Liver (tissue), 9 donors: ENCODE measurements around the gene STIM1. TPM values are rescaled to one million over a fixed set of nuclear protein-coding genes. Genes with fewer than 3 reads are reported as not detected.

Experiments used
- DNase-seq: peaks from one replicate; pipeline ENCODE4 v3.0.0-alpha.2; 2017; ENCODE audit warnings: low spot score
- H3K27ac ChIP-seq, 2 donors: one replicate each; pipeline ENCODE4 v1.7.0; 2013; ENCODE audit warnings: inconsistent platforms in 2 of 2, low read length in 2 of 2, control low read depth in 1 of 2, low read depth in 1 of 2, mild to moderate bottlenecking in 1 of 2
- H3K27me3 ChIP-seq, 4 donors: one replicate each; pipeline versions ENCODE4 v1.6.1 to v1.7.0; 2013; ENCODE audit warnings: low read length in 3 of 4, inconsistent platforms in 1 of 4, mild to moderate bottlenecking in 1 of 4, moderate library complexity in 1 of 4; ENCODE audit not compliant: control insufficient read depth in 4 of 4, insufficient read depth in 4 of 4
- H3K36me3 ChIP-seq, 4 donors: one replicate each; pipeline versions ENCODE4 v1.6.1 to v1.7.0; 2013; ENCODE audit warnings: low read length in 3 of 4, mild to moderate bottlenecking in 3 of 4, low read depth in 1 of 4, moderate library complexity in 1 of 4; ENCODE audit not compliant: control insufficient read depth in 4 of 4, insufficient read depth in 3 of 4
- H3K4me1 ChIP-seq, 4 donors: one replicate each; pipeline versions ENCODE4 v1.6.1 to v1.7.0; 2013; ENCODE audit warnings: low read length in 3 of 4, mild to moderate bottlenecking in 3 of 4, moderate library complexity in 1 of 4; ENCODE audit not compliant: control insufficient read depth in 4 of 4, insufficient read depth in 4 of 4
- H3K4me3 ChIP-seq, 3 donors: one replicate each; pipeline versions ENCODE4 v1.6.1 to v1.7.0; 2013; ENCODE audit warnings: low read length in 3 of 3, control low read depth in 1 of 3, low read depth in 1 of 3, mild to moderate bottlenecking in 1 of 3
- H3K9ac ChIP-seq, 2 donors: one replicate each; pipeline ENCODE4 v1.7.0; 2013; ENCODE audit warnings: low read length in 2 of 2, mild to moderate bottlenecking in 2 of 2, moderate library complexity in 2 of 2, control low read depth in 1 of 2, low read depth in 1 of 2
- H3K9me3 ChIP-seq, 4 donors: one replicate each; pipeline versions ENCODE4 v1.6.1 to v1.7.0; 2013; ENCODE audit warnings: low read length in 3 of 4; ENCODE audit not compliant: control insufficient read depth in 4 of 4
- ATF3 ChIP-seq: IDR thresholded peaks from 2 replicates; pipeline ENCODE4 v1.6.1; 2016; ENCODE audit warnings: antibody characterized with exemption
- CTCF ChIP-seq: fragments of 150-350 bp; IDR thresholded peaks from 2 replicates; pipeline ENCODE4 v1.5.1; 2017; ENCODE audit warnings: improper control_type of control experiment, low read depth, low read length; ENCODE audit not compliant: missing input control
- EGR1 ChIP-seq, 2 donors: IDR thresholded peaks; 2 replicates each; pipeline ENCODE4 v1.6.1; 2016 to 2018; ENCODE audit warnings: antibody characterized with exemption in 2 of 2, low read depth in 2 of 2
- FOXA1 ChIP-seq: IDR thresholded peaks from 2 replicates; pipeline ENCODE4 v1.6.1; 2016; ENCODE audit warnings: antibody characterized with exemption
- FOXA2 ChIP-seq: IDR thresholded peaks from 2 replicates; pipeline ENCODE4 v1.6.1; 2016; ENCODE audit warnings: antibody characterized with exemption
- GABPA ChIP-seq, 2 donors: IDR thresholded peaks in 1 of 2; conservative IDR thresholded peaks in 1 of 2; 2 replicates each; pipeline ENCODE4 v1.6.1; 2016; ENCODE audit warnings: antibody characterized with exemption in 2 of 2, mild to moderate bottlenecking in 1 of 2, moderate library complexity in 1 of 2
- HNF4A ChIP-seq, 2 donors: conservative IDR thresholded peaks; 2 replicates each; pipeline ENCODE4 v1.6.1; 2016; ENCODE audit warnings: antibody characterized with exemption in 2 of 2, mild to moderate bottlenecking in 2 of 2
- HNF4G ChIP-seq: IDR thresholded peaks from 2 replicates; pipeline ENCODE4 v1.6.1; 2016; ENCODE audit warnings: antibody characterized with exemption
- JUND ChIP-seq, 2 donors: IDR thresholded peaks; 2 replicates each; pipeline ENCODE4 v1.6.1; 2016; ENCODE audit warnings: antibody characterized with exemption in 2 of 2
- MAX ChIP-seq: IDR thresholded peaks from 2 replicates; pipeline ENCODE4 v1.6.1; 2016; ENCODE audit warnings: antibody characterized with exemption
- NR2F2 ChIP-seq: IDR thresholded peaks from 2 replicates; pipeline ENCODE4 v1.6.1; 2016; ENCODE audit warnings: antibody characterized with exemption
- RAD21 ChIP-seq, 2 donors: IDR thresholded peaks; 2 replicates each; pipeline ENCODE4 v1.6.1; 2016; ENCODE audit warnings: antibody characterized with exemption in 2 of 2, mild to moderate bottlenecking in 2 of 2
- REST ChIP-seq: IDR thresholded peaks from 2 replicates; pipeline ENCODE4 v1.6.1; 2016; ENCODE audit warnings: antibody characterized with exemption, mild to moderate bottlenecking
- RXRA ChIP-seq, 2 donors: IDR thresholded peaks; 2 replicates each; pipeline ENCODE4 v1.6.1; 2017 to 2018; ENCODE audit warnings: antibody characterized with exemption in 2 of 2, mild to moderate bottlenecking in 1 of 2
- SP1 ChIP-seq: IDR thresholded peaks from 2 replicates; pipeline ENCODE4 v1.6.1; 2018; ENCODE audit warnings: antibody characterized with exemption, mild to moderate bottlenecking
- TAF1 ChIP-seq: conservative IDR thresholded peaks from 2 replicates; pipeline ENCODE4 v1.6.1; 2016; ENCODE audit warnings: antibody characterized with exemption, mild to moderate bottlenecking
- YY1 ChIP-seq: IDR thresholded peaks from 2 replicates; pipeline ENCODE4 v1.6.1; 2016; ENCODE audit warnings: antibody characterized with exemption, mild to moderate bottlenecking
- ZBTB33 ChIP-seq: IDR thresholded peaks from 2 replicates; pipeline ENCODE4 v1.6.1; 2016; ENCODE audit warnings: antibody characterized with exemption
- WGBS: extraction: QIAGEN DNeasy Blood & Tissue Kit; methylation state at CpG from one replicate; pipeline ENCODE4 v1.1.7; 2013; 5-methylcytosine and 5-hydroxymethylcytosine counted together
- polyA plus RNA-seq, 2 donors: library from polyadenylated mRNA; stranded (reverse) in 1 of 2; unstranded in 1 of 2; fragments of 200-250 nt in 1 of 2; fragments of >200 nt in 1 of 2; fragmentation: Nextera tagmentation in 1 of 2; extraction: Ambion mirVana in 1 of 2; gene quantifications; one replicate each; pipeline versions ENCODE4 v1.2.1 to v1.2.3, GENCODE V29; 2013 to 2015
- total RNA-seq, 2 donors: library from RNA; depleted of rRNA; stranded (reverse); fragments of >200 nt; gene quantifications; one replicate each; pipeline ENCODE4 v1.2.3, GENCODE V29; 2014
- donor health status: healthy.
- donor health status: healthy.
- donor health status: healthy.
- donor health status: healthy.
- donor health status: healthy.

STIM1 gene
- total and polyA plus RNA-seq, 4 donors = 19.7 to 42.9 (median 25.1) TPM

GRCh38 chr11:4087551-4087950 is 232.1 kb downstream of the STIM1 start:
- Histone ChIP-seq H3K4me1 (no peaks in the 10 kb centered on the region), H3K9ac (no peak overlapping the region), H3K36me3 (peaks cover 5 to 58% (median 31%) of the 10 kb centered on the region in 4 donors), H3K4me3 (no peak overlapping the region), H3K9me3 (no peaks in the 10 kb centered on the region), H3K27me3 (no peaks in the 10 kb centered on the region), H3K27ac (no peak overlapping the region)
- WGBS = 97% methylated on average over 5 of the region's 5 CpGs
- no peak for DNase-seq
- no peak for TF ChIP-seq CTCF
- no peak for TF ChIP-seq ATF3
- TF ChIP-seq REST = no peak
- no peak for TF ChIP-seq FOXA1
- TF ChIP-seq FOXA2 = no peak
- TF ChIP-seq NR2F2 = no peak
- TF ChIP-seq JUND (IDR thresholded peaks at IDR 0.05) = no peak
- TF ChIP-seq SP1 = no peak
- no peak for TF ChIP-seq MAX
- no peak for TF ChIP-seq RAD21 (IDR thresholded peaks at IDR 0.05)
- TF ChIP-seq EGR1 (IDR thresholded peaks at IDR 0.05; ENCODE audit: low read depth in 2 of 2) = no peak
- TF ChIP-seq TAF1 = no peak
- no peak for TF ChIP-seq ZBTB33
- TF ChIP-seq HNF4A (conservative IDR thresholded peaks at IDR 0.05) = no peak
- TF ChIP-seq RXRA (IDR thresholded peaks at IDR 0.05) = no peak
- TF ChIP-seq HNF4G = no peak
- no peak for TF ChIP-seq YY1
- TF ChIP-seq GABPA (IDR thresholded peaks at IDR 0.05 in 1 of 2, conservative IDR thresholded peaks at IDR 0.05 in 1 of 2) = no peak
